SK-N-SH (cell line): ENCODE data around the gene FAM240A. TPM values are rescaled to one million over a fixed set of nuclear protein-coding genes. Genes with fewer than 3 reads are reported as not detected.

Source experiments
- CTCF ChIA-PET: fragments of 300-600, 350-600 bp; formaldehyde crosslinking; extraction: SDS; loops from one replicate; lab custom pipeline; 2021; lab: Yijun Ruan, JAX
- POLR2A ChIA-PET: fragments of 350-600 bp; sonication (Branson Sonifier 250); formaldehyde crosslinking; extraction: SDS; loops from one replicate; lab custom pipeline; 2020; ENCODE audit warnings: antibody characterized with exemption, inconsistent platforms; lab: Yijun Ruan, JAX
- DNase-seq: peaks from one replicate; pipeline ENCODE4 v3.0.0; 2012
- H2AFZ ChIP-seq: fragments of 200-600 bp; sonication (generic); 2 replicates; pipeline ENCODE4 v1.8.1; 2016; ENCODE audit warnings: antibody characterized with exemption, mild to moderate bottlenecking, low read depth
- H3F3A ChIP-seq: fragments of 200-600 bp; sonication (generic); replicated peaks from 2 replicates; pipeline ENCODE3; 2016; ENCODE audit warnings: antibody characterized with exemption, mild to moderate bottlenecking; ENCODE audit not compliant: insufficient read depth
- H3K27ac ChIP-seq, 2 experiments: fragments of 200-500 bp in 1 of 2; fragments of 200-600 bp in 1 of 2; sonication (Bioruptor generic) in 1 of 2; sonication (generic), shearing (Covaris generic) in 1 of 2; 2 replicates each; pipeline versions ENCODE4 v1.5.1 to v1.6.1; 2014 to 2016; ENCODE audit warnings: low read depth in 2 of 2, inconsistent platforms in 1 of 2, low read length in 1 of 2, mild to moderate bottlenecking in 1 of 2, mixed read lengths in 1 of 2
- H3K27me3 ChIP-seq: fragments of 200-600 bp; sonication (generic), shearing (Covaris generic); 2 replicates; pipeline ENCODE4 v1.6.1; 2016; ENCODE audit warnings: mixed run types; ENCODE audit not compliant: insufficient read depth
- H3K36me3 ChIP-seq, 2 experiments: fragments of 200-500 bp in 1 of 2; fragments of 200-600 bp in 1 of 2; sonication (Bioruptor generic) in 1 of 2; sonication (generic) in 1 of 2; replicated peaks in 1 of 2; 2 replicates each; pipeline versions ENCODE3 to v1.5.1; 2014 to 2016; ENCODE audit warnings: low read length in 1 of 2, mild to moderate bottlenecking in 1 of 2; ENCODE audit not compliant: insufficient read depth in 2 of 2, control insufficient read depth in 1 of 2
- H3K4me1 ChIP-seq, 2 experiments: fragments of 200-500 bp in 1 of 2; fragments of 200-600 bp in 1 of 2; sonication (Bioruptor generic) in 1 of 2; sonication (generic), shearing (Covaris generic) in 1 of 2; 2 replicates each; pipeline versions ENCODE4 v1.5.1 to v1.6.1; 2014 to 2016; ENCODE audit warnings: low read depth in 1 of 2, low read length in 1 of 2, mixed run types in 1 of 2; ENCODE audit not compliant: insufficient read depth in 2 of 2, control insufficient read depth in 1 of 2
- H3K4me2 ChIP-seq: fragments of 200-600 bp; sonication (generic), shearing (Covaris generic); 2 replicates; pipeline ENCODE4 v1.6.1; 2017; ENCODE audit warnings: mixed run types
- H3K4me3 ChIP-seq, 2 experiments: fragments of 200-500 bp in 1 of 2; fragments of 200-600 bp in 1 of 2; sonication (Bioruptor generic) in 1 of 2; sonication (generic), shearing (Covaris generic) in 1 of 2; 2 replicates each; pipeline versions ENCODE4 v1.5.1 to v1.8.1; 2014 to 2016; ENCODE audit warnings: low read depth in 2 of 2, inconsistent platforms in 1 of 2, low read length in 1 of 2, mild to moderate bottlenecking in 1 of 2, mixed read lengths in 1 of 2, moderate library complexity in 1 of 2
- H3K79me2 ChIP-seq: fragments of 200-600 bp; sonication (generic); 2 replicates; pipeline ENCODE4 v1.8.1; 2017; ENCODE audit warnings: mild to moderate bottlenecking; ENCODE audit not compliant: insufficient read depth
- H3K9ac ChIP-seq: fragments of 200-600 bp; sonication (generic); 2 replicates; pipeline ENCODE4 v1.6.1; 2017; ENCODE audit warnings: mixed run types
- H3K9me2 ChIP-seq: fragments of 200-600 bp; sonication (generic); 2 replicates; pipeline ENCODE4 v1.6.1; 2017; ENCODE audit warnings: mixed run types
- H3K9me3 ChIP-seq: fragments of 200-600 bp; sonication (generic); 2 replicates; pipeline ENCODE4 v1.6.1; 2017; ENCODE audit warnings: mixed run types, mild to moderate bottlenecking, moderate library complexity
- H4K20me1 ChIP-seq: fragments of 200-600 bp; sonication (generic); 2 replicates; pipeline ENCODE4 v1.6.1; 2017; ENCODE audit warnings: mild to moderate bottlenecking, mixed run types; ENCODE audit not compliant: insufficient read depth
- CHD2 ChIP-seq: fragments of 150-350 bp; IDR thresholded peaks from 2 replicates; pipeline ENCODE4 v1.6.1; 2018; ENCODE audit warnings: low read length; ENCODE audit not compliant: partially characterized antibody
- ELF1 ChIP-seq: IDR thresholded peaks from 2 replicates; pipeline ENCODE4 v1.4.0; 2012
- EP300 ChIP-seq, 2 experiments: IDR thresholded peaks; 2 replicates each; pipeline versions ENCODE4 v1.4.0 to v1.6.1; 2012; ENCODE audit warnings: borderline replicate concordance in 1 of 2, low read depth in 1 of 2, low read length in 1 of 2
- EZH2phosphoT487 ChIP-seq: fragments of 200-600 bp; sonication (generic); IDR thresholded peaks from 2 replicates; pipeline ENCODE4 v1.6.1; 2017; ENCODE audit warnings: low read depth, mixed run types, mild to moderate bottlenecking, antibody characterized with exemption, moderate library complexity, borderline replicate concordance
- FOSL2 ChIP-seq: IDR thresholded peaks from 2 replicates; pipeline ENCODE4 v1.4.0; 2012; ENCODE audit warnings: low read depth, mild to moderate bottlenecking, moderate library complexity, borderline replicate concordance
- FOXM1 ChIP-seq: IDR thresholded peaks from 2 replicates; pipeline ENCODE4 v1.4.0; 2012; ENCODE audit warnings: low read depth, mild to moderate bottlenecking
- GABPA ChIP-seq: IDR thresholded peaks from 2 replicates; pipeline ENCODE4 v1.4.0; 2012; ENCODE audit warnings: low read depth, mild to moderate bottlenecking
- JUND ChIP-seq: IDR thresholded peaks from 2 replicates; pipeline ENCODE4 v1.4.0; 2012
- MXI1 ChIP-seq: IDR thresholded peaks from 2 replicates; pipeline ENCODE4 v1.6.1; 2012; ENCODE audit warnings: mild to moderate bottlenecking, low read depth, low read length, improper control_type of control experiment
- NRF1 ChIP-seq: IDR thresholded peaks from 2 replicates; pipeline ENCODE4 v1.6.1; 2012; ENCODE audit warnings: low read depth, mild to moderate bottlenecking, low read length
- POLR2AphosphoS5 ChIP-seq: IDR thresholded peaks from 2 replicates; pipeline ENCODE4 v1.6.1; 2012; ENCODE audit warnings: low read depth, low read length
- RXRA ChIP-seq: IDR thresholded peaks from 2 replicates; pipeline ENCODE4 v1.4.0; 2012; ENCODE audit warnings: low read depth, mild to moderate bottlenecking, borderline replicate concordance
- SIN3A ChIP-seq: IDR thresholded peaks from 2 replicates; pipeline ENCODE4 v1.6.1; 2012; ENCODE audit warnings: low read depth, mild to moderate bottlenecking, low read length, moderate library complexity, borderline replicate concordance
- TAF1 ChIP-seq: IDR thresholded peaks from 2 replicates; pipeline ENCODE4 v1.6.1; 2012; ENCODE audit warnings: low read depth, mild to moderate bottlenecking, low read length, moderate library complexity, borderline replicate concordance
- TEAD4 ChIP-seq: IDR thresholded peaks from 2 replicates; pipeline ENCODE4 v1.4.0; 2012; ENCODE audit warnings: mild to moderate bottlenecking, borderline replicate concordance; ENCODE audit not compliant: insufficient read depth
- WGBS: methylation state at CpG from one replicate; pipeline ENCODE4 v1.1.6; 2017; ENCODE audit warnings: low lambda C conversion rate; 5-methylcytosine and 5-hydroxymethylcytosine counted together
- polyA plus RNA-seq, 3 experiments: library from polyadenylated mRNA; depleted of rRNA; stranded (reverse); fragments of >200 nt; gene quantifications; 2 replicates each; pipeline ENCODE4 v1.2.3, GENCODE V29; 2012
- TF ChIP-seq, protein P1 (sequence below): IDR thresholded peaks from 2 replicates; pipeline ENCODE4 v1.6.1; 2012; ENCODE audit warnings: mild to moderate bottlenecking, low read depth, low read length, moderate library complexity
- TF ChIP-seq, protein P2 (sequence below): IDR thresholded peaks from 2 replicates; pipeline ENCODE4 v1.4.0; 2012; ENCODE audit warnings: low read depth, borderline replicate concordance
- TF ChIP-seq, protein P3 (sequence below): IDR thresholded peaks from 2 replicates; pipeline ENCODE4; 2012

The FAM240A gene
- polyA plus RNA-seq, 1 of the 3 experiments (the other 2 are of a cell fraction) = not detected

DNA sequence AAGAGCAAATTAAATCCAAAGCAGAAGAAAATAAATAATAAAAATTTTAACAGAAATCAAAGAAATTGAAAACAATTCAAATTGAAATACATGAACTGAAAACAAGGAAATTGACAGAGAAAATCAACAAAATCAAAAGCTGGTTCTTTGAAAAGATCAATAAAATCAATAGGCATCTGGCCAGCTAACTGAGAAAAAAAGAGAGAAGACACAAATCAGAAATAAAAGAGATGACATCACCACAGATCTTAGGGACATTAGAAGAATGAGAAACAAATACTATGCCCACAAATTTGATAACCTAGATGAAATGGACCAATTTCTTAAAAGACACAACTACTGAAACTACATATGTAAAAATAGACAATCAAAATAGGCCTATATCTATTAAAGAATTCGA is 38.8 kb downstream of the FAM240A start:
- WGBS = 2% methylated on average over 1 of the region's 1 CpG
- DNase-seq = no peak
- ChIA-PET POLR2A (no interaction called here), CTCF (interaction anchor here (0.6 to 1.5 kb wide), 2 partner anchors 10 to 25 kb away, joined by 3 read pairs; no protein-coding TSS in a partner anchor)
- H3K9me2 ChIP-seq = no peaks in the 10 kb centered on the region
- H3K4me3 ChIP-seq = no peak overlapping the region
- H3K9me3 ChIP-seq = no peaks in the 10 kb centered on the region
- H3K27ac ChIP-seq = no peak overlapping the region
- H3K79me2 ChIP-seq = no peaks in the 10 kb centered on the region
- TF ChIP-seq NRF1 (no peak), JUND (no peak), GABPA (no peak), FOXM1 (no peak), RXRA (no peak), SIN3A (no peak), POLR2AphosphoS5 (no peak), TAF1 (no peak), TEAD4 (no peak), EP300 (IDR thresholded peaks at IDR 0.05; ENCODE audit: borderline replicate concordance in 1 of 2, low read depth in 1 of 2, low read length in 1 of 2) (no peak)
- TF ChIP-seq, protein P1, sequence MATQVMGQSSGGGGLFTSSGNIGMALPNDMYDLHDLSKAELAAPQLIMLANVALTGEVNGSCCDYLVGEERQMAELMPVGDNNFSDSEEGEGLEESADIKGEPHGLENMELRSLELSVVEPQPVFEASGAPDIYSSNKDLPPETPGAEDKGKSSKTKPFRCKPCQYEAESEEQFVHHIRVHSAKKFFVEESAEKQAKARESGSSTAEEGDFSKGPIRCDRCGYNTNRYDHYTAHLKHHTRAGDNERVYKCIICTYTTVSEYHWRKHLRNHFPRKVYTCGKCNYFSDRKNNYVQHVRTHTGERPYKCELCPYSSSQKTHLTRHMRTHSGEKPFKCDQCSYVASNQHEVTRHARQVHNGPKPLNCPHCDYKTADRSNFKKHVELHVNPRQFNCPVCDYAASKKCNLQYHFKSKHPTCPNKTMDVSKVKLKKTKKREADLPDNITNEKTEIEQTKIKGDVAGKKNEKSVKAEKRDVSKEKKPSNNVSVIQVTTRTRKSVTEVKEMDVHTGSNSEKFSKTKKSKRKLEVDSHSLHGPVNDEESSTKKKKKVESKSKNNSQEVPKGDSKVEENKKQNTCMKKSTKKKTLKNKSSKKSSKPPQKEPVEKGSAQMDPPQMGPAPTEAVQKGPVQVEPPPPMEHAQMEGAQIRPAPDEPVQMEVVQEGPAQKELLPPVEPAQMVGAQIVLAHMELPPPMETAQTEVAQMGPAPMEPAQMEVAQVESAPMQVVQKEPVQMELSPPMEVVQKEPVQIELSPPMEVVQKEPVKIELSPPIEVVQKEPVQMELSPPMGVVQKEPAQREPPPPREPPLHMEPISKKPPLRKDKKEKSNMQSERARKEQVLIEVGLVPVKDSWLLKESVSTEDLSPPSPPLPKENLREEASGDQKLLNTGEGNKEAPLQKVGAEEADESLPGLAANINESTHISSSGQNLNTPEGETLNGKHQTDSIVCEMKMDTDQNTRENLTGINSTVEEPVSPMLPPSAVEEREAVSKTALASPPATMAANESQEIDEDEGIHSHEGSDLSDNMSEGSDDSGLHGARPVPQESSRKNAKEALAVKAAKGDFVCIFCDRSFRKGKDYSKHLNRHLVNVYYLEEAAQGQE = no peak
- no peak overlapping the region for H3K4me2 ChIP-seq
- no peaks in the 10 kb centered on the region for H4K20me1 ChIP-seq
- H2AFZ ChIP-seq = no peak overlapping the region
- no peak overlapping the region for H3K9ac ChIP-seq
- no peaks in the 10 kb centered on the region for H3K4me1 ChIP-seq
- no peaks in the 10 kb centered on the region for H3K27me3 ChIP-seq
- no peaks in the 10 kb centered on the region for H3K36me3 ChIP-seq
- H3F3A ChIP-seq = no peaks in the 10 kb centered on the region

DNA sequence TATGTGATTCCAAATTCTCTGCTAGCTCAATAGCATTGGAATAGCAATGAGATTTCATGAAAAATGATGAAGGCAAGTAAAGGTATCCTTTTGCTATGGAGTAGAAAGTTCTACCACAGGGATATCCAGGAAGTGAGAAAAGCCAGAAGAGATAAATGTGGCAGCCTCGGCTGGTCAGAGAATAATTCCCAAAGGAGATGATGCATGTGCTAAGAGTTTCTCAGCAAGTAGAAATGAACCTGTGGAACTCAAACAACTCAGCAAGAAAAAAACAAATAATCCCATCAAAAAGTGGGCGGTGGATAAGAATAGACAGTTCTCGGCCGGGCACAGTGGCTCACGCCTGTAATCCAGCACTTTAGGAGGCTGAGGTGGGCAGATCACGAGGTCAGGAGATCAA is 42.9 kb downstream of the FAM240A start:
- Histone ChIP-seq H3K4me1 (peaks cover 0 to 10% of the 10 kb centered on the region in 2 experiments; a peak in 1 of 4 replicates), H3K36me3 (no peaks in the 10 kb centered on the region), H3K27me3 (no peaks in the 10 kb centered on the region), H3K9me2 (no peaks in the 10 kb centered on the region), H2AFZ (no peak overlapping the region), H3K79me2 (no peaks in the 10 kb centered on the region), H3K4me3 (no peak overlapping the region), H3K9me3 (no peaks in the 10 kb centered on the region), H3K27ac (no peak overlapping the region), H4K20me1 (no peaks in the 10 kb centered on the region), H3F3A (no peaks in the 10 kb centered on the region), H3K9ac (no peak overlapping the region), H3K4me2 (no peak overlapping the region)
- 46% methylated on average over 6 of the region's 6 CpGs for WGBS
- POLR2A ChIA-PET = no interaction called here
- CTCF ChIA-PET = no interaction called here
- TF ChIP-seq RXRA (no peak), ELF1 (no peak), CHD2 (no peak), FOSL2 (no peak), JUND (no peak), POLR2AphosphoS5 (no peak), MXI1 (no peak), EZH2phosphoT487 (no peak)
- TF ChIP-seq, protein P2, sequence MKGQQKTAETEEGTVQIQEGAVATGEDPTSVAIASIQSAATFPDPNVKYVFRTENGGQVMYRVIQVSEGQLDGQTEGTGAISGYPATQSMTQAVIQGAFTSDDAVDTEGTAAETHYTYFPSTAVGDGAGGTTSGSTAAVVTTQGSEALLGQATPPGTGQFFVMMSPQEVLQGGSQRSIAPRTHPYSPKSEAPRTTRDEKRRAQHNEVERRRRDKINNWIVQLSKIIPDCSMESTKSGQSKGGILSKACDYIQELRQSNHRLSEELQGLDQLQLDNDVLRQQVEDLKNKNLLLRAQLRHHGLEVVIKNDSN = no peak
- TF ChIP-seq, protein P1 = no peak
- TF ChIP-seq, protein P3, sequence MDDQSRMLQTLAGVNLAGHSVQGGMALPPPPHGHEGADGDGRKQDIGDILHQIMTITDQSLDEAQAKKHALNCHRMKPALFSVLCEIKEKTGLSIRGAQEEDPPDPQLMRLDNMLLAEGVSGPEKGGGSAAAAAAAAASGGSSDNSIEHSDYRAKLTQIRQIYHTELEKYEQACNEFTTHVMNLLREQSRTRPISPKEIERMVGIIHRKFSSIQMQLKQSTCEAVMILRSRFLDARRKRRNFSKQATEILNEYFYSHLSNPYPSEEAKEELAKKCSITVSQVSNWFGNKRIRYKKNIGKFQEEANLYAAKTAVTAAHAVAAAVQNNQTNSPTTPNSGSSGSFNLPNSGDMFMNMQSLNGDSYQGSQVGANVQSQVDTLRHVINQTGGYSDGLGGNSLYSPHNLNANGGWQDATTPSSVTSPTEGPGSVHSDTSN = no peak
- DNase-seq = no peak
